Esophagus squamous epithelium (tissue), 4 donors: ENCODE measurements around the gene GPR132.

ENCODE experiments used
- CTCF ChIP-seq, 6 experiments: fragments of 450-650 bp in 4 of 6; fragments of 200-600 bp in 2 of 6; sonication (generic) in 2 of 6; IDR thresholded peaks; one replicate each; pipeline ENCODE4 v1.5.1; 2016 to 2019; ENCODE audit warnings: antibody characterized with exemption in 6 of 6, mild to moderate bottlenecking in 4 of 6, moderate library complexity in 4 of 6
- POLR2A ChIP-seq, 4 donors: fragments of 450-650 bp; IDR thresholded peaks; one replicate each; pipeline ENCODE4 v1.6.1; 2017; ENCODE audit warnings: antibody characterized with exemption in 4 of 4, mild to moderate bottlenecking in 4 of 4, moderate library complexity in 3 of 4

GRCh38 chr14:105062048-105062433 is 3.2 kb downstream of the GPR132 start:
- TF ChIP-seq CTCF (IDR thresholded peaks at IDR 0.05) (no peak), POLR2A (IDR thresholded peaks at IDR 0.05) (no peak)
